GM12875 (cell line): ENCODE data around the gene DENND1B.

ENCODE experiments used
- H3K4me3 ChIP-seq: one replicate; pipeline ENCODE4 v1.5.1; 2011; ENCODE audit warnings: low read depth, low read length, control low read depth
- CTCF ChIP-seq: IDR thresholded peaks from 2 replicates; pipeline ENCODE4 v1.5.1; 2011; ENCODE audit warnings: low read depth, mild to moderate bottlenecking, control low read depth, inconsistent platforms, low read length, moderate library complexity, borderline replicate concordance; ENCODE audit not compliant: insufficient read depth

Gene DENND1B

DNA sequence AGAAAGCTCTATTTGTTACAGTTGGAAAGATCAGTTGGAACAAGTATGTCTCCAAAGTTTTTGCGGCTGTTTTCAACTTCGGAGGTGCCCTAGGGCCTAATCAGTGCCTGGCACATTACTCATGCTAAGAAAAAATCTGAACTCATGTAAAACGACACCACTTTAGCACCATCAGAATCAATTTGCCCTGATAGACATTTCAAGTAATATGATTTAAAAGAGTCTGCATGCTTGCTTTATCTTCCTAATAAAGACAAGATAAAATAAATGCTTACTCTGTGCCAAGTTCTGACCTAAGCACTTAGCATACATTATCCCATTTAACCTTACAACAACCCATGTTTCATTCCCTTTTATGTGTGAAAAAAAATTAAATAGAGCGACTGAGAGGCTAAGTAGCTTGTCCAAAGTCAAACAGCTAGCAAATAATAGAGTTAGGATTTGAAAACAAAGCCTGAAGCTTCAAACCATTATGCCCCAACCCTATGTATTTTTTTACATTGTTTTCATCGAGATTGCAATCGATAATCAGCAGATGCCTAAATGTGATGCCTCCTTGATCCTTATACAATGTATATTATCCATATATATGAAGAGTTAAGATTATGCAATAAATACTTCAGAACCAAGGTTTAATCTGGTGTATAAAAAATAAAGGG is 91.3 kb downstream of the DENND1B start:
- H3K4me3 ChIP-seq = no peak overlapping the region
- TF ChIP-seq CTCF = no peak

DNA sequence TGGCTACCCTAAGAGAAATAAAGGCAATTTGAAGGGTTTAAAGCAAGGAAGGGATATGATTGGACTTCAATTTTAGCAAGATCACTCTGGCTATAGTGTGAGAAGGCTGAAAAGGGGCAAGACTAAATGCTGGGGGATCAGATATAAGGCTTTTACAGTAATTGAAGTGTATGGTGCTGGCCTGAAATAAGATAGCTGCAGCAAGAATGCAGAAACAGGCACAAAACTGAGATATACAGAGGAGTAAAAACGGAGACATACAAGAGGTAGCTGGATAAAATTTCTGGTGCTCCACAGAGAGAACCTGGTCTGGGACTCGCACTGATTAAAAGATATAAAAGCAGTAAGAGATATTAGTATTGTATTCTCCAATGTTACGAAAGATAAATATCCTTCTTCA is 92.0 kb downstream of the DENND1B start:
- TF ChIP-seq CTCF = no peak
- H3K4me3 ChIP-seq = no peak overlapping the region

GRCh38 chr1:197680311-197680710 is 95.0 kb downstream of the DENND1B start:
- H3K4me3 ChIP-seq = no peak overlapping the region
- no peak for TF ChIP-seq CTCF

DNA sequence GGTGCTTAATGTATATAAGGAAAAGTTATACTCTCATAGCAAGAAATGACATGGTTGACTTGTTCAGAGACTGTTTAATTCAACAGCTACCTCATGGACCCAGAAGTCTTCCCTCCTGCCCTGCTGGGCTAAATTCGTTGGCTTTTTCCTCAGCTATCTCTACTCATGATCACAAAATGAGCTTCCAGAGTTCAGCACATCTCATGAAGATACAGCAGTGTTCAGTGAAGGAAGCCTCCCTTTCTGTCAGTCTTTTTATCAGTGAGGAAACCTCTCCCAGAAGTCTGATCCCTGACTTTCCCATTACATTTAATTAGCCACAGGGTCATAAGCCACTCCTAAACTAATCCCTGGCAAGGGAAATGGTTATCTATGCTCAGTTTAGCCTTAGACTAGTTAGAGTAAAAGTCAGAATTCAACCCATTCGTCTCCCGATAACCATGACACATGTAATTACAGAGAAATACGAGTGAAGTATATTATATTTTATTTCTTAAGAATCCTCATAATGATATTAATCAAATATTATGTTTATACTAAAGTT is 97.5 kb downstream of the DENND1B start:
- H3K4me3 ChIP-seq = no peak overlapping the region

DNA sequence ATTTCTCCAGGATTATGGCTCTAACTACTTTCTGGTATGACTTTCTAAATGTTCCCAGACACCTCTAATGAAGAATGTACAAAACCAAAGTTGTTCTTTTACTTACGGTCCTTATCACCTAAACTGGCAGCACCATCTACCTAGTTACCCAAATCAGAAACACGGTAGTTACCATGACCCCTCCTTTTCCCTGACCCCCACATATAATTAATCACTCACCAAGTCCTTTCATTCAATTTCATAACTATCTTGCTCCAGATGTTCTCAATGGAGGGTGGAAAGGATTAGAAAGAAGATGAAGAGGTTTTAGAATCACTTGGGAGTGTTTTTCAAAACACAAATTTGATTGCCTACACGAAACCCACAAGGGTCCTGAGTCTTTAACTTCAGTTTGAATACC is 98.0 kb downstream of the DENND1B start:
- no peak overlapping the region for H3K4me3 ChIP-seq
- no peak for TF ChIP-seq CTCF

More for the DNA sequence above, 97.5 kb downstream of the DENND1B start:
- TF ChIP-seq CTCF = no peak

- TF ChIP-seq CTCF = no peak
- no peak overlapping the region for H3K4me3 ChIP-seq
Observed at GRCh38 chr1:197675583-197676208, 99.6 kb downstream of the DENND1B start.

DNA sequence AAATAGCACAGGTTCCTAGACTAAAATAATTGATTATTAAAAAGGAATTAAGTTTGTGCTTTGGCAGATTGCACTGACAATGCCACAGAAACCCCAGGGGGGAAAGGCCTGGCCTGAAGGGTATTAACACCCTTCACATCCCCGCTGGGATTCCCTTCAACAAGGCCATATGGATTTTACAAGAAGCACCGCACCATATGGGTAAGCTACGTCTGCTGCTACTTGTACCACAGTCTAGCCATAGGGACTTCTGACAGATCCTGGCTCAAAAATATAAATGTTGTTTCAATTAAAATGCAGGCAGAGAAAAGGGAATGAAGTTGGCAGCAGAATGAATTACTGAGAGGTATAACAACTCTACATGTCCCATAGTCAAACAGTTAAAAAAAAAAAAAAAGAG is 101.0 kb downstream of the DENND1B start:
- H3K4me3 ChIP-seq = no peak overlapping the region
- TF ChIP-seq CTCF = no peak
